Panc1 (cell line): ENCODE measurements around the gene UBE2QL1. TPM values are rescaled to one million over a fixed set of nuclear protein-coding genes. Genes with fewer than 3 reads are reported as not detected.

Source experiments
- ATAC-seq: fragments of 200-7000 bp; cut with Tn5 transposase; 2 replicates; pipeline ENCODE4 v1.9.1; 2020; ENCODE audit warnings: mild to moderate bottlenecking, moderate library complexity
- BruUV-seq: library from RNA; stranded (reverse); fragments of 400-500 nt; replicated peaks from 2 replicates; lab custom pipeline; 2021; lab: Mats Ljungman, UMichigan
- CTCF ChIA-PET: fragments of 300-600 bp; sonication (Branson Sonifier 250); formaldehyde crosslinking; loops from one replicate; lab custom pipeline; 2022; ENCODE audit warnings: antibody characterized with exemption; lab: Charles Lee
- POLR2A ChIA-PET: fragments of 300-600 bp; sonication (Branson Sonifier 250); formaldehyde crosslinking; loops from one replicate; lab custom pipeline; 2022; ENCODE audit warnings: antibody characterized with exemption; lab: Charles Lee
- DNase-seq: peaks from one replicate; pipeline ENCODE4 v3.0.0-alpha.2; 2010; ENCODE audit warnings: low read depth, low spot score
- H3K27ac ChIP-seq: 2 replicates; pipeline ENCODE4 v1.5.1; 2011; ENCODE audit warnings: mild to moderate bottlenecking, low read length, inconsistent platforms
- H3K27me3 ChIP-seq: fragments of 200-500 bp; sonication (Bioruptor generic); 2 replicates; pipeline ENCODE4 v1.6.0; 2014; ENCODE audit warnings: low read length, inconsistent platforms; ENCODE audit not compliant: control insufficient read depth, insufficient read depth
- H3K36me3 ChIP-seq: fragments of 200-500 bp; sonication (Bioruptor generic); 2 replicates; pipeline ENCODE4 v1.5.1; 2014; ENCODE audit warnings: inconsistent platforms, mild to moderate bottlenecking, low read length, moderate library complexity; ENCODE audit not compliant: control insufficient read depth, insufficient read depth
- H3K4me1 ChIP-seq: 2 replicates; pipeline ENCODE4 v1.5.1; 2011; ENCODE audit warnings: inconsistent platforms, mild to moderate bottlenecking, low read length, moderate library complexity; ENCODE audit not compliant: control insufficient read depth, insufficient read depth
- H3K4me3 ChIP-seq, 2 experiments: 2 replicates each; pipeline ENCODE4 v1.5.1; 2011 to 2012; ENCODE audit warnings: low read depth in 2 of 2, low read length in 2 of 2, mild to moderate bottlenecking in 2 of 2, inconsistent platforms in 1 of 2, moderate library complexity in 1 of 2
- H3K9me3 ChIP-seq: fragments of 200-500 bp; sonication (Bioruptor generic); 2 replicates; pipeline ENCODE4 v1.5.1; 2014; ENCODE audit warnings: low read depth, mild to moderate bottlenecking, inconsistent platforms, low read length, moderate library complexity; ENCODE audit not compliant: control insufficient read depth, insufficient read depth
- CTCF ChIP-seq: fragments of 450-650 bp; IDR thresholded peaks from 2 replicates; pipeline ENCODE4 v1.5.1; 2017; ENCODE audit warnings: mild to moderate bottlenecking
- POLR2AphosphoS5 ChIP-seq: IDR thresholded peaks from 2 replicates; pipeline ENCODE4 v1.6.1; 2012; ENCODE audit warnings: mild to moderate bottlenecking, low read depth, low read length, moderate library complexity
- REST ChIP-seq, 2 experiments: IDR thresholded peaks; 2 replicates each; pipeline ENCODE4 v1.6.1; 2011 to 2012; ENCODE audit warnings: low read depth in 2 of 2, control low read depth in 1 of 2, low read length in 1 of 2, mild to moderate bottlenecking in 1 of 2, moderate library complexity in 1 of 2; ENCODE audit not compliant: insufficient read depth in 1 of 2
- SIN3A ChIP-seq: IDR thresholded peaks from 2 replicates; pipeline ENCODE4 v1.6.1; 2012; ENCODE audit warnings: low read depth, mild to moderate bottlenecking, low read length, moderate library complexity, borderline replicate concordance; ENCODE audit not compliant: insufficient read depth
- TCF7L2 ChIP-seq: IDR thresholded peaks from 2 replicates; pipeline ENCODE4 v1.6.1; 2011; ENCODE audit warnings: mild to moderate bottlenecking, low read depth, low read length, inconsistent platforms
- in situ Hi-C: cut with HindIII; loops from 2 replicates; pipeline ENCODE4 v1.10.0; 2016; ENCODE audit warnings: low sequenced_read_pairs, low pct_unique_long_range_greater_than_20kb
- intact Hi-C: fragments of 100-400 bp; cut with micrococcal nuclease; formaldehyde crosslinking; loops from one replicate; pipeline ENCODE4 v1.10.0; 2022; ENCODE audit not compliant: unreplicated experiment
- total RNA-seq: library from RNA; stranded (reverse); gene quantifications from one replicate; pipeline ENCODE4 v1.2.1, GENCODE V29; 2021; ENCODE audit not compliant: unreplicated experiment

UBE2QL1 gene
- total RNA-seq, 1 experiment from 2014 or later, result not detected

GRCh38 chr5:6462671-6463070, 14.0 kb downstream of the UBE2QL1 start:
- BruUV-seq, result no TSS peak
- POLR2A ChIA-PET, result no interaction called here
- intact Hi-C loops, result no loop called here

GRCh38 chr5:6464441-6464840, 15.8 kb downstream of the UBE2QL1 start:
- H3K27me3 ChIP-seq, result peaks cover 4% of the 10 kb centered on the region
- no peak for ATAC-seq
- intact Hi-C loops (no loop called here), in situ Hi-C loops (no loop called here)
- H3K27ac ChIP-seq, result no peak overlapping the region
- no peaks in the 10 kb centered on the region for H3K9me3 ChIP-seq
- no peak for DNase-seq
- no peak overlapping the region for H3K4me3 ChIP-seq
- no peaks in the 10 kb centered on the region for H3K4me1 ChIP-seq
- H3K36me3 ChIP-seq, result no peaks in the 10 kb centered on the region
- TF ChIP-seq REST (IDR thresholded peaks at IDR 0.05; ENCODE audit: insufficient read depth in 1 of 2, low read depth in 2 of 2, low read length in 1 of 2) (no peak), CTCF (no peak), POLR2AphosphoS5 (no peak), TCF7L2 (no peak), SIN3A (no peak)
- ChIA-PET CTCF (no interaction called here), POLR2A (no interaction called here)
- BruUV-seq, result no TSS peak

More at GRCh38 chr5:6462671-6463070, 14.0 kb downstream of the UBE2QL1 start:
- no peaks in the 10 kb centered on the region for H3K4me1 ChIP-seq
- no peak overlapping the region for H3K4me3 ChIP-seq
- DNase-seq, result no peak
- H3K27me3 ChIP-seq, result peaks cover 16% of the 10 kb centered on the region
- no peak for ATAC-seq
- no peaks in the 10 kb centered on the region for H3K36me3 ChIP-seq
- no peak overlapping the region for H3K27ac ChIP-seq
- no peaks in the 10 kb centered on the region for H3K9me3 ChIP-seq
- in situ Hi-C loops, result no loop called here
- TF ChIP-seq REST (IDR thresholded peaks at IDR 0.05; ENCODE audit: insufficient read depth in 1 of 2, low read depth in 2 of 2, low read length in 1 of 2) (no peak), CTCF (no peak), SIN3A (no peak), POLR2AphosphoS5 (no peak), TCF7L2 (no peak)
- CTCF ChIA-PET, result no interaction called here
